ENCODE results near the gene GAL3ST3. TPM values are rescaled to one million over a fixed set of nuclear protein-coding genes. Genes with fewer than 3 reads are reported as not detected.
"Not testable (repeated sequence)": the region's sequence is repeated elsewhere in the genome, so short reads cannot be mapped to it uniquely, and the experiment has no call there.

The GAL3ST3 gene
- total RNA-seq, 1 experiment from 2014 or later = not detected

DNA sequence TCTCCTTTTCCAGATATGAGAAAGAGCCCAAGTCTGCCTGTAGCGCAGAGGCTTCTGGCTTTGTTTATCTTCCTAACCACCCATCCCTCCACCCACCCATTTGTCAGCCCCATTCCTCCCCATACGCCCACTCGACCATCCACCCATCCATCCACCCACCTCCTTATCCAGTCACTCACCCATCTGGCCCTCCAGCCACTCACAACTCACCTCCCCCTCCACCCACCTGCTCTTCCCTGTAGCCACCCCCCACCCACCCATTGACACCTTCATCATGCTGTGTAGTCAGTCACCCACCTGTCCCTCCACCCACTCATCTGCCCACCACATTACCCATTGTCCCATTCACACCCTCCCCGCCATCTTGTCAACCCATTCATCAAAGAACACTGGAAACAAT is 31.6 kb downstream of the GAL3ST3 start:
- in situ Hi-C loops (cut with HindIII; ENCODE audit: low sequenced_read_pairs) = no loop called here

DNA sequence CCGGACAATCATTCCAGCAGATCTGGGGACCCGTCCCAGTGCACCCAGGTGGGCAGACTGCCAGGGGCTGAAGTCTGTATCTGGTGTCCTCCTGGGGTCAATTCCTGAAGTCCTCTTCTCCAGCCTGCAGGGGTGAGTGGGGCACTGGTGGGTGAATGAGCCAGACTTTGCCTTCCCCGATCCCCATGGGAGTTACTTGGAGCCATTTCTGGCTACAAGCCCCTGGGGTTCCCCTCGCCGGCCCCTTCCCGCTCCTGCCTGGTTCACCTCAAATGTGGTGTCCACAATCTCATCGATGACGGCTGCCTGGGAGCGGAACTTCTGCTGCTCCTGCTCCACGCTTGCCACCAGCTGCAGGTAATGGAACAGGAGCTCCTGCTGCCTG is 32.2 kb downstream of the GAL3ST3 start:
- in situ Hi-C loops (cut with HindIII; ENCODE audit: low sequenced_read_pairs) = no loop called here
- no peak for DNase-seq (ENCODE audit: low spot score)

More for the DNA sequence above, 31.6 kb downstream of the GAL3ST3 start:
- DNase-seq (ENCODE audit: low spot score) = no peak

DNA sequence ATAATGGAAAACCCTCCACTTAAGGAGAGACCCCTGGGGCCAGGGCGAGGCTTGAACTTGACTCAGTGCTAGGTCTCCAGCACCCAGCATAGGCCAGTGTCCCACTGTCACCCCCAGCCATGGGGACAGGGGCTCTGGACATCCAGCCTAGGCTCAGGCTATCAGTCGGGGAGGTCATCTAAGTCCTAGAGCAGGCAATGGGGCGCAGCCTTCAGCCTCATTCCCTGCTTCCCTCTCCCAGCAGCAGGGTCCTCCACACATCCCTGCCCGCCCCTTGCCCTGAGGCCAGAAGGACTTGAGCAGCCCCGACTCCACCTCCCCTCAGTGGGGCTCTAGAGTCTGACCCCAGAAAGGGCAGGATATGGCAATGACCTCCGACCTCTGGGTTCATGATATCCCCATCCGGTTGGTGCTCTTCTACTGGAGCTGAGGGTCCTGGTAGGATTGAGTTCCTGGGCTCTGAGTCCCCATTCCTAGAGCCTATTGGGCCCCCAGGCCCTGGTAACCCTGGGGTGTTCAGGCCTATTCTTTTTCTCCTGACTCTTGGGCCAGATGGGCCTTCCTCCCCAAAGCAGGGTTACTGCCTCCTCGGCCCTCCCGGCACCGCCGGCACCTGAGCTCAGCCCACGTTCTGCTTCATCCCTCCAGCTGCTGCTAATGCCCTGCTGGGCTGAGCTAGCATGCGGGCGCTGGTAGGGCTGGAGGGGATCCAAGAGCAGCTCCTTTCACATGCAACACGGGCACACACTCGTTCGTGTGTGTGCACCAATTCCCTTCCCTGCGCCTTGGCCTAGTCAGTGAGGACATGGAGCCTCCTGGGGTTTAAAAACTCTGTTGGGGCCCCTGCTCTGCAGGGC is 32.8 kb downstream of the GAL3ST3 start:
- in situ Hi-C loops (cut with HindIII; ENCODE audit: low sequenced_read_pairs) = no loop called here
- DNase-seq (ENCODE audit: low spot score) = no peak

DNA sequence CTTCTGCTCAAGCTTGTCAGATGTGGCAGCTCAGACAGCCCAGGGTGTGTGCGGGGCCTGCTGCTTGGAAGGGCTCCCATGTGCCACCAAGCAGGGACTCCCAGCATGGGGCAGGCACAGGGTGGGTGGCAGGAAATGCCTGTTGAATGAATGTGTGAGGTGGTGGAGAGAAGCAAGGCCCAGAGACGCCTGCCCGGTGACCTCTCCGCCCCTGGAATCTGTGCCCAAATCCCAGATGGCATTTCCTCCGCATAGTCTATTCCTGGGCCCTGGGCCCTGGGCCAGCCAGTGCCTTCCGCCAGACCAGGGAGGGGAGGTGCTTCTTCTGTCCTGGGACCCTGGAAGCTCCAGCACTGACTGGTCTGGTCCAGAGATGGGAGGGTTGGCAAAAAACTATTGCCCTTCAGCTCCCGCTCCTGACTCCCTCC is 33.5 kb downstream of the GAL3ST3 start:
- in situ Hi-C loops (cut with HindIII; ENCODE audit: low sequenced_read_pairs) = no loop called here
- peak; percentile 59 for DNase-seq (ENCODE audit: low spot score)

DNA sequence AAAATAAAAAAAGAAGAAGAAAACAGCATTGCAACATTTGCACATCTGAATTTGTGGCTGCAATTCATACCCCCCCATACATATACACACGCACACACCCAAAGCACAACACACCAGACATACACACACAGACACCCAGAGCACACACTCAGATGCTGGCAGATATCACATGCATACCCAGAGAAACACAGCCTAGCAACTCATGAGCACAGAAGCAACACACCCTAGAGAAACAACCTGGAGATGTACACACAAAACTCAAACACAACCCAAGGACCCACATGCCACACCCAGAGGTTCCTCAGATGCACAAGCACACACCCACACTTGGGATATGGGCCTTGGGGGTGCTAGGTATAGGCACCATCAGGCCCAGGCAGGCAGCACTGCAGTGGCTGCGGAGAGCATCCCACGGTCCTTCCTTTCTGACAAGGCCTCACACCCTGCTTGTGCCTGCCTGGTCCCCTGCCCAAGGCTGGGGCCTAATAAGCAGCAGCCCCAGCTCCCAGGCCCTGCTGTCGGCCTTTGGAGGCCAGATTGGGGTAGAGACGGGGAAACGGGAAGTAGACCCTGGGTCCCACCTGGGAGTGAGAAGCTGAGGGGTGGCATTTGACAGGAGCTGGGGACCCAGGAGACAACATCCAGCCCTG is 34.0 kb downstream of the GAL3ST3 start:
- no peak for DNase-seq (ENCODE audit: low spot score)
- in situ Hi-C loops (cut with HindIII; ENCODE audit: low sequenced_read_pairs) = no loop called here

DNA sequence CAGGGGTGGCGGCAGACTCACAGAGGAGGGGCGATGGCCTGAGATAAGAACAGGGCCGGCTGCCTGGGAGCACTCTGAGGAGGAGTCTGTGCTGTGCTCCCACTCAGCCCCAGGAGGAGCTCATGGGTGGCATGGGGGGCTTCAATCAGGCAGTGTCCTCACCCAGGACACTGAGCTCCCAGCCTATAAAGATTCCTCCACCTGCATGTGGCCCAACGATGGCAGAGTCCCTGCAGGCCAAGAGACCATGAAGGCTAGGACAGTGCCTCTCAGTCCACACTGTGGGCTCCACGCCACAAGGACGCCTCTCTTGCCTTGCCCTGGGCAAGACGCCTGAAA is 35.2 kb downstream of the GAL3ST3 start:
- no peak for DNase-seq (ENCODE audit: low spot score)
- in situ Hi-C loops (cut with HindIII; ENCODE audit: low sequenced_read_pairs) = no loop called here

DNA sequence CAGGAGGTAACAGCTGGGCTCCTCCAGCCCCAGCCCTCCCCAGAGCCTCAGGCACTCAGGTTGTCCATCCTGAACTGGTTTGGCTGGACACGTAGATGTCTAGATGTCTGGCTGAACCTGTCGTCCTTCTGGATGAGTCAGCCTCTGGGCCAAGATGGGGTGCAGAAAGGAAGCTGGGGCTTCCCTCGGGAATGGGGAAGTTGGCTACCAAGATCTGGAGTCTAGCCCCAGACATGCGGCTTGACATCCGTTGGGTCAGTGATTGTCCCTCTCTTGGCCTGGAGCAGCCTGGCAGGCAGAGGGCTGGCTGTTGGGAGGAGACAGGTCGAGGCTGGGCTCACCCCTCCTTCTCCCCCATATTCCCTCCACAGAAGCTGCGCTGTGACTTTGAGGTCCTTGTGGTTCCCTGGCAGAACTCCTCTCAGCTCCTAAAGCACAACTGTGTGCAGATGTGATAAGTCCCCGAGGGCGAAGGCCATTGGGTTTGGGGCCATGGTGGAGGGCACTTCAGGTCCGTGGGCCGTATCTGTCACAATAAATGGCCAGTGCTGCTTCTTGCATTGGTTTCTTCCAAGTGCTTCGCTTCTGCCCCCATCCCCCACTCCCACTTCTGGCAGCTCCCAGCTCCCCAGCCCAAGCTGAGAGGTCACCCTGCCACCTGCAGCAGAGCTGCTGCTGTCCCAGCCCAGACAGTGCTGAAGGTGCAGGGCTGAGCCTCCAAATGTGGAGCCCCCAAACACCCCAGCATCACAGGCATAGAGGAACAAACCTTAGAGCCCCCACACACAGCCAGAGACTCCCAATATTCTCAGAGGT is 35.8 kb downstream of the GAL3ST3 start:
- DNase-seq (ENCODE audit: low spot score) = no peak
- in situ Hi-C loops (cut with HindIII; ENCODE audit: low sequenced_read_pairs) = no loop called here

DNA sequence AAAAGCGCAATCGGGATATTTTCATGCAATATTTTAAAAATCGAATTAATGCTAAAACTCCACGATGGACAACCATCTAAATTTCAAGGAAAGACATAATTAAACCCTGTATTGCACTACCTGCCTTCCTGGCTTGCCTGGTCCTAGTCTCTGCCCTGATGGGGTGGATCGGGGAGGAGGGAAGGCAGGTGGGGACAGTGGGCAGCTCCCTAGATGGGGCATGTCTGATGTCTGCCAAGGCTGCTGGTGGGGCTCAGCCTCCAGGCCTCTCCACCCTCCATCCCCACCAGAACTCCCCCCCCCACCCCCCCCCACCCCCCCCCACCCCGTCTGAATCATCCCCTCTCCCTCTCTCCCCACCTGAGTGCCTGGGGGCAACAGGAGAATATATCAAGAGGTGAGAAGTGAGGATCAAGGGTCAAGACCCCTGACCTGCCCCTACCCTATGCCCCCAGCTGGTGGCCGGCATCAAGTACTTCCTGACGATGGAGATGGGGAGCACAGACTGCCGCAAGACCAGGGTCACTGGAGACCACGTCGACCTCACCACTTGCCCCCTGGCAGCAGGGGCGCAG is 36.5 kb downstream of the GAL3ST3 start:
- in situ Hi-C loops (cut with HindIII; ENCODE audit: low sequenced_read_pairs) = no loop called here
- no peak for DNase-seq (ENCODE audit: low spot score)

DNA sequence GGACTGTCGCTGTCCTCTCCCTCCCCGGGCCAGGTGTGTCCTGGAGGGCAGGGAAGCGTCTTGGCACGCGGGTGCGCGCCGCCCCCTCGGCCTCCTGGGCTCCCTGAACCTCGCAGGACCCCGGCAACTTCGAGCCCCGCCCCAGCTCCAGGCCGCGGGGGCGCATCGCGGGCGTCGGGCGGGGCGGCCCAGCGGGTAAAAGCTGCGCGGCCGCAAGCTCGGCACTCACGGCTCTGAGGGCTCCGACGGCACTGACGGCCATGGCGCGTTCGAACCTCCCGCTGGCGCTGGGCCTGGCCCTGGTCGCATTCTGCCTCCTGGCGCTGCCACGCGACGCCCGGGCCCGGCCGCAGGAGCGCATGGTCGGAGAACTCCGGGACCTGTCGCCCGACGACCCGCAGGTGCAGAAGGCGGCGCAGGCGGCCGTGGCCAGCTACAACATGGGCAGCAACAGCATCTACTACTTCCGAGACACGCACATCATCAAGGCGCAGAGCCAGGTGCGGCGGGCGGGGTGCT is 37.1 kb downstream of the GAL3ST3 start, which contains the start of gene CST6:
TSS of gene CST6 (plus strand) at position 224 of the 519 bp plus-strand sequence. CDS start at position 261, 37 bp downstream.
- in situ Hi-C loops (cut with HindIII; ENCODE audit: low sequenced_read_pairs) = no loop called here
- no peak for DNase-seq (ENCODE audit: low spot score)

DNA sequence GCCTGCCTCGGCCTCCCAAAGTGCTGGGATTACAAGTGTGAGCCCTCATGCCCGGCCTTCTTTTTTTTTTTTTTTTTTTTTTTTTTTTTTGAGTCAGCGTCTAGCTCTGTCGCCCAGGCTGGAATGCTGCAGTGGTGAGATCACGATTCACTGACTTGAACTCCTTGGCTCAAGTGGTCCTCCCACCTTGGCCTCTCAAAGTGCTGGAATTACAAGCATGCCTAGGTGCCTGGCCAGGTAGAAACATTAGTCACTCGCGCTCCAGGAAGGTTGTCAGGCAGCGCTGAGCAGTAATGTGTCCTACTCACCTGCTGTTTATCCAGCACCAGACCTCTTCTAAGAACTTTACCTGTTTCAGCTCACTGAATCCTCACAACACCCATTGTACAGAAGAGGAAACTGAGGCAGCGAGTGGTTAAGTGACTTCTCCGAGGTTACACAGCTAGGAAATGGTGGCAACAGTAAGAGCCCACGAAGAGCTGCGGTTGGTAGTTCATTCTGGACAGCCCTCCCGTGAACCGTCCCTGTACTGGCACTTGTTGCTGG is 37.6 kb downstream of the GAL3ST3 start:
- in situ Hi-C loops (cut with HindIII; ENCODE audit: low sequenced_read_pairs) = no loop called here
- DNase-seq (ENCODE audit: low spot score) = no peak

DNA sequence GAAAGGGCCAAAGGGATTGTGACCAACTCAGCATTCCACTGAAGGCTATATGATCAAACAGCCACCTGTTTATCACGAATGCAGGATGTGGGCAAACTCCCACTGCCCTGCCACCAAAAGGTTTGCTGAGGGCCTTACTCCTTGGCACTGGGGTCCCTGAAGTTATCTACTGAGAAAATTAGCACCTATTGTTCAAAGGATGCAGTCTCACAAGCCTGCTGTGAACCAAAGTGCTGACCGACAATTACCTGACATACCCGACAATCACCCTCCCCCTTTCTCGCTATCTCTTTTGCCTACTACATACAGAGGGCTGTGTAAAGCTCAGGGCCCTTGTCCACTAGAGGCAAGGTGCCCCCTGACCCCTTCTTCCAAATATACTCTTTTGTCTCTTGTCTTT is 38.9 kb downstream of the GAL3ST3 start:
- in situ Hi-C loops (cut with HindIII; ENCODE audit: low sequenced_read_pairs); DNase-seq (ENCODE audit: low spot score): not testable (repeated sequence)

DNA sequence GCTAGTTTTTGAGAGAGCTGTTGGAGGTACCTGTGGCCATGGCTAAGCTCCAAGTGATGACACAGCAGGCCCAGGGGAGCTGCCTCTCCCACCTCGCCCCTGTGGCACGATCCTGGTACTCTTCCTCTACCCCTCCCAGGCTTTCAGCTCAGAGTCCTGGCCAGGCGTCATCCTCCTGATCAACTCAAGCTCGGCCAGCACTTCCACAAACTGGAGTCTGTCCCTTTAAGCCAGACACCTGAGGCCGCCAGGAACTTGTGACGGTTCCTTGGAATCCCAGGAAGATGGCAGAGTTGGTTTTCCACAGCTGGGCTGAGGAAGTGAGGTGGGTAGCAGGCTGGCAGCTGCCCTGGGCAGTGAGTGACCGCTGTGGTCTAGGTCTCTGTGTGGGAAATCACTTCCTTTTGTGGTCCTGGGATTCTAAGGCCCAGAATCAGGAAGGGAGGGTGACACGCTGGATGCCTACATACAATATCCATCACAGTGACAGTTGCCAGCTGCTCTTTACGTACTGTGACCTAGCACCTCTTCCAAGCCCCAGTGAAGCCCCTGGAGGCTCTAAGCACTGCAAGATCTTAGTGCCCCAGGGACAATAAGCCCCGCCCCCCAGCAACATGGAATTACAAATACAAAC is 40.4 kb downstream of the GAL3ST3 start:
- no peak for DNase-seq (ENCODE audit: low spot score)

DNA sequence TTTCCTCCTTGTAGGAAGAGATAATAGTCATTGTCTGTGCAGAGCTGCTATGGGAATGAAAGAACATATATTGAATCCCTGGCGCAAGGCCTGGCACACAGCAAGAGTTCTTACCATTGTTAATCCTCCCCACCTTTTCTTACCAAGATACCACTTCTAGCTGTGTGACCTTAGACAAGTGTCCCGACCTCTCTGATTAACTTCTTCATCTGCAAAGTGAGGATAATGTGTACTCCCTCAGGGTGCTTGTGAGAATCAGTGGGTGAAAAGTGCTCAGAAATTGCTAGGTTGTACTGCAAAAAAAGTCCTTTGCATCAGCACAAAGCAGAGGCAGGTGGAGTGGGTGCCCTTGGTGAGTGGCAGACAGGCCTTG is 40.9 kb downstream of the GAL3ST3 start:
- no peak for DNase-seq (ENCODE audit: low spot score)
- in situ Hi-C loops (cut with HindIII; ENCODE audit: low sequenced_read_pairs) = no loop called here

More for the DNA sequence above, 40.4 kb downstream of the GAL3ST3 start:
- in situ Hi-C loops (cut with HindIII; ENCODE audit: low sequenced_read_pairs) = no loop called here

DNA sequence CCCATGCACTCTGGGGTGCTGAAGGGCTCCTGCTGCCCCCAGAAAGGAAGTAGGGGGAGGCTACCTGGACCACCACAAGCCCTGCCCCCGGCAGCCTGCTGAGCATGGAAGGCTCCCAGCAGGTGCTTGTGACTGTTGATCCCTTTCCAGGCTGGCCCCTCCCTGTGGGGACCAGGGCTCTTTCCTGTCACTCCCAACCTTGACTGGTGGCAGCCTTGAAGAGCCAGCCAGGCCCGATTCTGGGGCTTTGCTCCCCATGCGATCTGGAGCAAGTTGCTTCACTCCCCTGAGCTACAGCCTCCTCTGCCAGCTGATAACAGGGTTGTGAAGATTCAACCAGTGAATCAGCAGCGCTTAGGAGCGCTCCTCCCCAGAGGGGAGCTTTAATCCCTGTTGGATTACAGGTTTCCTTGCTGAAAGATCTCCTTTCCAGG is 41.7 kb downstream of the GAL3ST3 start:
- DNase-seq (ENCODE audit: low spot score) = no peak
- in situ Hi-C loops (cut with HindIII; ENCODE audit: low sequenced_read_pairs) = no loop called here

DNA sequence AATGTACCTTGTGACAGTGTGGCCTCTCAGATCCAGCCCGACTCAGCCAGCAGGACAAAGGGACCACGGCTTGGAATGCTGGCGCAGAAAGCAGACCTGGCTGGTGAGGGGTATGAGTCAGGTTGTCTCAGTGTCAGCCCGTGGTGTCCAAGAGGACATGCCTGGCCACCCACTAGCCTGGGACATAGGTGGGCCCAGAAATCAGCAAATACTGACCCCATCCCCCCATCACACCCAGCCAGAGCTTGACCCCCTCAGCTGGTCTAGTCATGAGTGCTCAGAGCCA is 42.1 kb downstream of the GAL3ST3 start:
- DNase-seq (ENCODE audit: low spot score) = no peak
- in situ Hi-C loops (cut with HindIII; ENCODE audit: low sequenced_read_pairs) = no loop called here

DNA sequence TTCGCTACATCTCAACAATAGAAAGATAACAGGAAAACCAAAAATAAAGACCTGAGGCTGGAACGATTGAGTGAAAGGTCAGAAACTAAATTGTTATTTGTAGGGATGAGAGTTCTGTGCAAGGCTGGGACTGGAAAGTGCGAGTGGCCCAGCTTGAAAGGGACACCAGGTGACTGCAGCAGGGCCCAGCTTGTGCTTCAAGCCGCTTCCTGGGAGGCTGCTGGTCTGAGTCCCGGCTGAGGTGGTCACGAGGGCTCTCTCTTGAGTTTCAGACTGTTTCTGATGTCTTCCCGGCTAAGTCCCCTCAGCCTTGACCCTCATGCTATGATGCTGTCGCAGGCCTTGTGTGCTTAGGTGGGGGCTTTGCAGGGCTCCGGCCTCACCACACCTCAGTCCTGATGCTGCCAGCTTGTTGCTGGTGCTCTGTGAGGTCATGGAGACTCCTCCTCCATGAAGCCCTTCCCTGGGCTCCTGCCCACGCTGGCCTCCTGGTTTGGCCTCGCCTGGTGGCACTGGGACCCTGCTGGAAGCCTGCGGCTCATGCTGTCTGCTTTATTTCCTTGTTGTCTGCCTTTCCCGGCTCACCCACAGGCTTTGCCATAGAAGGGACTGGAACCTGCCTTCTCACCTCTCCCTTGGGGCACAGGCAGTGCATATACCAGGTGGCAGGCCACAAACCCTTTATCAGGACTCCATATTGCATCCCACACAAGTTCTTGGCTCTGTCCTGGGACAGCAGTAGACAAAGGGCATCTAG is 42.6 kb downstream of the GAL3ST3 start:
- no peak for DNase-seq (ENCODE audit: low spot score)
- in situ Hi-C loops (cut with HindIII; ENCODE audit: low sequenced_read_pairs) = no loop called here

DNA sequence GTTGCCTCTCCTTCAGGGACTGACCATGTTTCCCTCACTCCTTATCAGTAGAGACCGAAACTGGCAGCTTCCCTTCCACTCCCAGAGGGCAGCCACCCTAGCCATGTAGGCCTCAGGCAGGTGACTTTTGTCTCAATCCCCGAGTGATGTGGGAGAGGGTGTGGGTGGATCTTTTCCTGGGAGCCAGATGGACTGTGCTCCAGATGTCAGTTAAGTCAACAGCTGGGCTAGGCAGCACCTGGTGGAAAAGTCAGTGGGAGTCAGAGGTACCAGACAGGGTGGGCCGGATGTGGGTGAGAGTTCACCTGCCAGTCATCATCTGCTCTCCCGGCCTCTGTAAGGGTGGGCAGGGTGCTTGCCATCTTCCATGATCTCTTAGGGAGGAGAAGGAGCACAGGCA is 44.8 kb downstream of the GAL3ST3 start:
- in situ Hi-C loops (cut with HindIII; ENCODE audit: low sequenced_read_pairs) = no loop called here
- DNase-seq (ENCODE audit: low spot score) = no peak

DNA sequence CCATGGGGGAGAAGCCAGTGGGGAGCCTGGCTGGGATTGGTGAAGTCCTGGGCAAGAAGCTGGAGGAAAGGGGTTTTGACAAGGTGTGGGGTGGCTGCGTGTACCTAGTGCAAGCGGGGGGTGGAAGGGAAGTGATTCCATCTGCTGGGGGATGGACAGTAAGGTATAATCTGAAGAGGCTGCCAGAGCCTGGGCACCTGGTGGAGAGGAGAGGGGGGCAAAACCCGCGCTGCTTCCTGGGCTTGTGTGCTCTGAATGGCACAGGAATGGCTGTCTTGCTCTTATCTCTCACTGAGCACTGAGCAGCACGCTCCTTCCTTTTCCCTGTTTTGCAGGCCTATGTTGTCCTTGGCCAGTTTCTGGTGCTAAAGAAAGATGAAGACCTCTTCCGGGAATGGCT is 45.7 kb downstream of the GAL3ST3 start:
- DNase-seq (ENCODE audit: low spot score) = no peak
- in situ Hi-C loops (cut with HindIII; ENCODE audit: low sequenced_read_pairs) = no loop called here
